Duodenal mucosa (tissue), 2 donors: ENCODE measurements around the gene FGFR2.

Experiments
- H3K27ac ChIP-seq: one replicate; pipeline ENCODE4 v1.7.0; 2013; ENCODE audit warnings: low read depth, low read length
- H3K27me3 ChIP-seq, 2 donors: one replicate each; pipeline ENCODE4 v1.7.0; 2013; ENCODE audit warnings: low read length in 2 of 2, control low read depth in 1 of 2; ENCODE audit not compliant: insufficient read depth in 2 of 2, control insufficient read depth in 1 of 2
- H3K36me3 ChIP-seq, 2 donors: one replicate each; pipeline ENCODE4 v1.7.0; 2013; ENCODE audit warnings: low read length in 2 of 2, control low read depth in 1 of 2; ENCODE audit not compliant: insufficient read depth in 2 of 2, control insufficient read depth in 1 of 2
- H3K4me1 ChIP-seq, 2 donors: one replicate each; pipeline ENCODE4 v1.7.0; 2013; ENCODE audit warnings: low read length in 2 of 2, control low read depth in 1 of 2; ENCODE audit not compliant: insufficient read depth in 2 of 2, control insufficient read depth in 1 of 2
- H3K4me3 ChIP-seq, 2 donors: one replicate each; pipeline ENCODE4 v1.7.0; 2013; ENCODE audit warnings: low read length in 2 of 2, low read depth in 1 of 2
- H3K9ac ChIP-seq, 2 donors: one replicate each; pipeline ENCODE4 v1.7.0; 2013; ENCODE audit warnings: low read length in 2 of 2, low read depth in 1 of 2
- H3K9me3 ChIP-seq, 2 donors: one replicate each; pipeline ENCODE4 v1.7.0; 2013; ENCODE audit warnings: low read length in 2 of 2, control low read depth in 1 of 2; ENCODE audit not compliant: control insufficient read depth in 1 of 2

Gene FGFR2

DNA sequence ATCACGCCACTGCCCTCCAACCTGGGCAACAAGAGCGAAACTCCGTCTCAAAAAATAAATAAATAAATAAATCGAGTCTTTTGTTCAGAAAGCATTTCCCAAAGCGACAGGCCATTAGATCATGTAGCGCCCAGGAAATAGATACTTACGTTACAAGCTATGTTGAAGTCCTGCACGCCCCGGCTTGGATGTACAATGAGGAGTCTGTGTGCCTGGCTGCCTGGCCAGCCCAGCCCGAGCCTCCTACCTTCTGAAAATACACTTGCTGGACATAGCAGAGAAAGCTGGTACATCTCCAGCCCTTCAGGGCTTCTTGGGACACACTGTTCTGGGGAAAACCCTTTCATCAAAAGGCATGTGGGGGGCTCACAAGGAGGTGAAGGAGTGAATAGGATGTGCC is 22.1 kb downstream of the FGFR2 start:
- Histone ChIP-seq H3K4me1 (no peaks in the 10 kb centered on the region), H3K27ac (no peak overlapping the region), H3K9ac (no peak overlapping the region), H3K36me3 (no peaks in the 10 kb centered on the region), H3K4me3 (no peak overlapping the region), H3K9me3 (no peaks in the 10 kb centered on the region), H3K27me3 (no peaks in the 10 kb centered on the region)

DNA sequence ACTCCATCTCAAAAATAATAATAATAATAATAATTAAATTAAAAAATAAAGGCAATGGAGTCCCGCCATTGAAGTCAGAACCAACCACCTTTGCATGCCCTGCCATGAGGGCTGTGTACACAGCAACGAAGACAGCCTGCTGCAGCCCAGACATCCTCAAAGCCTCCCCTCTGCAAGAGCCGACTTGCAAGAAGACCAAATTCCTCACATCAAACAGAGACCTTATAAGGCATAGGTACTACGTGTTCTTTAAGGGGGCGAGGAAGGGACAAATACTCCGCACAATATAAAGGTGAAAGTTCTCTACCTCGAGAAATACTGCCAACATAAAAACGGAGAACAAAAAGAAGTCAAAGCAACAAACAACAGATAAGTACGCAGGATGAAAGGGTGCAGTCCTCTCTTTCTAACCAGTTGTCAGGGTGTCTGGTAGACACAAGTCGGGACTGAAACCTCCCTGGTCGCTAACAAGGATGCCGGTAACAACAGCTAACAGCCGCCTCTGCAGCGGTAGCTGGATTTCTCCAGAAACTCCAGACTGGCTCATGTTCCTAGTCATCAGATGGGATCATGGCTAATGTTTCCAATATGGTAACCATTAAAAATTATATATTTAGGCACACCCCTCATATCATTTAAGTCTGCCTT is 23.6 kb downstream of the FGFR2 start:
- H3K4me3 ChIP-seq: no peak overlapping the region
- no peaks in the 10 kb centered on the region for H3K36me3 ChIP-seq
- H3K9me3 ChIP-seq: no peaks in the 10 kb centered on the region
- H3K9ac ChIP-seq: no peak overlapping the region
- no peak overlapping the region for H3K27ac ChIP-seq
- H3K27me3 ChIP-seq: no peaks in the 10 kb centered on the region
- no peaks in the 10 kb centered on the region for H3K4me1 ChIP-seq

DNA sequence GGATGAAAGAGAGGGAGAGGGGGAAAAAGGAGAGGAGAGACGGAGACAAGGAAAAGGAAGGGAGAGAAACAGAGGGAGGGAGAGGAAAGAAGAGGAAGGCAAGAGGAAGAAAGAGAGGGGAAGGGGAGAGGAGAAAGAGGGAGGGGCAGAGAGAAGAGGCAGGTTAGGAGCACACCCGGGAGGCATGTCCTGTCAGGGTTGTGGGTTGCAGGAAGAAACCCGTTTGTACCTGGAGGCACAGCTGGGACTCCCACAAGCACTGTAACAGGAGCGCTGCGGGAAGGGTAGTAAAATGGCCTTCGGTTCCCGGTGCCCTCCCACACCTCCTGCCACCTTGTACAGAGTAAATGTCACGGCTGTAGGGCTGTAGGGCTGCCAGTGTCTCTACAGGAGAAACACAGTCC is 24.7 kb downstream of the FGFR2 start:
- Histone ChIP-seq H3K9ac (no peak overlapping the region), H3K36me3 (no peaks in the 10 kb centered on the region), H3K4me1 (no peaks in the 10 kb centered on the region), H3K27ac (no peak overlapping the region), H3K9me3 (no peaks in the 10 kb centered on the region), H3K27me3 (no peaks in the 10 kb centered on the region), H3K4me3 (no peak overlapping the region)

DNA sequence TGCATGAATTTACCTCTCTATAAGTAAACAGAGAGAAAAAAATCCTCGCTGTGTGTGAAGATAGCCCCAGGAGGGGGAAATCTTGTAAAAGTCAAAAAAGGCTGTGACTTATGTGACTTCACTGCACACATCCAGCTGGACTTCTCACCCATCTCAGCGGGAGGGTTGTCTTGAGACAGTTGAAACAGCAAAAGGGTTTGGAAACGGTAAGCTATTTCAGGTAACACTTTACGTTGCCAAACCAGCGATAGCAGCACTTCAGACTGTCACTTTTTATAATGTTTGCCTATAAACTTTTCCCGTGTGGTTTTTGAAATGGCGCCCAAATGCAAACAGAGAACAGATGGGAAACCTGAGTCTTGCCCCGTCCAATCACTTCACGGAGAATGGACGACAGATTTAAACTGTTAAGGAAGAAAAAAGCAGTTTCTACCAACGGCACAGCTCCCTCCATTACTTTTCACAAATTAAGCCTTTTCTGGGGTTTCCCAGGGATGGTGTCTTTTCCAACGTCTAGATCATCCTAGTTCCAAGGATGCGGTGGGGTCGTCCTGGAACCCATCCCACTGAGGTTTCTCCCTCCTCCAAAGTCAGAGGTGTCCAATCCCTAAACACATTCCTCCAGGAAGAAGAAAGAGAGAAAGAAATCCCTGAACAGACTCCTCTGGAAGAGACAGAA is 25.2 kb downstream of the FGFR2 start:
- H3K36me3 ChIP-seq: no peaks in the 10 kb centered on the region
- H3K4me3 ChIP-seq: no peak overlapping the region
- no peaks in the 10 kb centered on the region for H3K9me3 ChIP-seq
- no peak overlapping the region for H3K27ac ChIP-seq
- H3K4me1 ChIP-seq: no peaks in the 10 kb centered on the region
- H3K27me3 ChIP-seq: no peaks in the 10 kb centered on the region
- no peak overlapping the region for H3K9ac ChIP-seq

DNA sequence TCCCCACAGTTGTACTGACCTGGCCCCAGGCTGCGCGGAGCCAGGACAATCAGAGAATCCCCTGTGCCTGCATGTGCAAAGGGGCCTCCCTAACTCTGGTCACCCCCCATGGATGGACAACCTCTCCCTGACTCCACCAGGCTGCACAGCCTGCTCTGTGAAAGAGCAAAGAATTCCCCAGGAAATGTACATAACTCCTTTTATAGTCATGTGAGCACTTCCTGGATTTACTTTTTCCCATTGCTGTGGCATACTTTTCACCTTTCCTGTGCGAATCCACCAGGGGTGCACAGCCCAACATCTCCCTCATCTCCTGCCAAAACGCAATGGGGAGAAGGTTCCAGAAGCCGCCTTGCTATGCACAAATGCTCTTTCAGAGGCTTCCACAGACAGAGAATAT is 27.9 kb downstream of the FGFR2 start:
- Histone ChIP-seq H3K27ac (no peak overlapping the region), H3K4me1 (no peaks in the 10 kb centered on the region)

DNA sequence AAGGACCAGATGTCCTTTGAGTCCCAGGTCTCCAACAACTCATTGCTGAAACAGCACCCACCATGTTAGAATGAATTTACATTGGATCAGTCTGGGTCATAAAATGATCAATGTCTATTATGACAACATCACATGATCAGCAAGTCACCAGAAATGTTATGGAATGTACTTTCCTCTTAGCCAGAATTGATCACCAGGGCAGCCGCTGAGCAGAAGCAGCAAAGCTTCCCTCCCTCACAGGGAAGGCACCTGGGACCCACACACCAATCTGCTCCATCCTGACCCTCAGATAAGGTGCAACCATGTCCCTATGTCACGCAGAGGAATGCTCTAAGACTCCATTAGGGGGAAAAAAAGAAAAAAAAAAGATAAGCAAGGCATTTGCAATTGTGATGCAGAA is 30.0 kb downstream of the FGFR2 start:
- H3K4me3 ChIP-seq: no peak overlapping the region
- H3K27me3 ChIP-seq: no peaks in the 10 kb centered on the region
- no peak overlapping the region for H3K27ac ChIP-seq
- H3K4me1 ChIP-seq: no peaks in the 10 kb centered on the region
- no peak overlapping the region for H3K9ac ChIP-seq
- H3K9me3 ChIP-seq: no peaks in the 10 kb centered on the region
- H3K36me3 ChIP-seq: no peaks in the 10 kb centered on the region

More for the DNA sequence above, 27.9 kb downstream of the FGFR2 start:
- Histone ChIP-seq H3K9me3 (no peaks in the 10 kb centered on the region), H3K27me3 (no peaks in the 10 kb centered on the region), H3K36me3 (no peaks in the 10 kb centered on the region), H3K4me3 (no peak overlapping the region), H3K9ac (no peak overlapping the region)

DNA sequence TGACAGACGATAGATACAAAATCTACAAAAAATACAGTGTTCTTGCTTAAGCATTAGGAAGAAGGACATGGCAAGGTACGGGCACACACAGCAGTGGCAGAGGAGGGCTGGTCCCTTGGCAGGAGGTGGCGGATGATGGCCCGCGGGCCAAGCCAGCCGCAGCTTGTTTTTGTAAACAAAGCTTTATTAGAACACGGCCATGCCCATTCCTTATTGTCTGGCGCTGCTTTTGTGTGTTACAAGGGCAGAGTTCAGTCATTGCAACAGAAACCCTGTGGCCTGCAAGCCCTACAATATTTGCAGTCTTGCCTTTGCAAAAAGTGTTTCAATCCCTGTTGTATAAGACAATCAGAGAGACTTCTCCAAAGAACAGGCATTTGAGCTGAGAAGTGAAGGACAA is 30.7 kb downstream of the FGFR2 start:
- Histone ChIP-seq H3K4me1 (no peaks in the 10 kb centered on the region), H3K36me3 (no peaks in the 10 kb centered on the region), H3K9ac (no peak overlapping the region), H3K27ac (no peak overlapping the region), H3K4me3 (no peak overlapping the region), H3K9me3 (no peaks in the 10 kb centered on the region), H3K27me3 (no peaks in the 10 kb centered on the region)

DNA sequence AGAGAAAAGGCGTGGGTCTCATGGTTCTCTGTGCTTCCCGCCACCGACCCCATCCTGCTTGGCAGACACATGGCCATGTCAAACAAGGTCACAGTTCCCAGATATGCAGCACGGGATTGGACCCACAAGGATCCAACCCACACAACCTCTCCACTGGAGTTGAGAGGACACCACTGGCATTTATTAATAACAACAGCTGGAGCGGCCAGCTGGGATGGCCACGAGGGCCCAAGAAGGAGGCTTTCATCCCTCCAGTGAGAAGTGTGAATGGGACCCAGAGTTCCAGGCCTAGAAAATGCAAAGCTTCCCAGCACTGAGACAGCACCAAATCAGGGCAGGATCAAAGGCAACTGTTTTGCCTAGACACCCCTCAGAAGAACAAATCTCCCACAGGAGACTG is 31.5 kb downstream of the FGFR2 start:
- Histone ChIP-seq H3K9ac (no peak overlapping the region), H3K36me3 (no peaks in the 10 kb centered on the region), H3K27ac (no peak overlapping the region), H3K4me1 (no peaks in the 10 kb centered on the region), H3K4me3 (no peak overlapping the region), H3K27me3 (no peaks in the 10 kb centered on the region), H3K9me3 (no peaks in the 10 kb centered on the region)

DNA sequence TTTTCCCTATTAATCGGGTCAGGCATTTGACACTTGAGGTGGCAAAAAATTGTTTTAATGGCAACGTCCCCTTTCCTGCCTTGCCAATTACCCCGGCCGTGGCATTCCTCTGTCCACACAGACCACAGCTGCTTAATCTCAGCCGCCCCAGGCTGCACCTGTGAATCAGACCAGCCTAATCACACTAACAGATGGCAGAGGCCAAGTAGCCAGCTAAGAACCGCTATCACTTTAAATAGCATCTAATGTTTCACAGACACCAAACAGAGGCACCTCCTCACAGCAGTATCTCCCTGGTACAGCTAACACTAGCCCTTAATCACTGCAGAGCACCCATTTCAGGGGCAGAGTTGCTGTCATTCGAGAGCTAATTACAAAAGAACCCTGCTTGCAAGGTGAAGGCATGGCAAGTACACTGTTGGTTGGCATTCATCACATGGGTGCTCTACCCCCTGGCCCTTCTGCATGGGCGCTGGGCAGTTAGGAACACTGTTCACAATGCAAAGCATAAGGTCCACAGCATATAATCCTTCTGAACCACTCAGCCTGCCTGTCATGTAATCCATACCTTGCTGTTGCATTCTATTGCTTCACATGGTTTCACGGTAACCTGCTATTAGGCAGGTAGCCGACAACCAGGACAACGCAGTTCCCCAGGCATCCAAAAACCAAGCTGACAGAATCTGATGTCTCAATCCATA is 38.8 kb downstream of the FGFR2 start:
- no peak overlapping the region for H3K27ac ChIP-seq
- H3K4me1 ChIP-seq: peaks cover 0 to 6% of the 10 kb centered on the region in 2 donors

DNA sequence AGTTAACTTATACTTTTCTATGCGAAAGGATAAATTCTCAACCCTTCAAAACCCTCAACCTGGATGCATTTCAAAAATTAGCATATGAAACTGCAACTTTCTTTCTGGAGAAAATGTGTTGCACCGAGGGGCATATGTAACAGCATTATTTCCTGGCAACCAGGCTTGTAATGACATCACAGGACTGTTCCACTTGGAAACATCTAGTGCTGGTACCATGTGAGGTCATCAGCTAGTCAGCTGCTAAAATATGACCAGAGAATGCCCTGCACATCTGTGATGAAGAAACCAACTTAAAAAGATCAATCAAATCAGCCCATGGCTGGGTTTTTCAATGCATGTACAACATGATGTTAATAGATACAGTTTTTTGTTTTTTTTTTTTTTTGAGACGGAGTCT is 40.0 kb downstream of the FGFR2 start:
- H3K27me3 ChIP-seq: no peaks in the 10 kb centered on the region
- no peak overlapping the region for H3K4me3 ChIP-seq
- no peaks in the 10 kb centered on the region for H3K9me3 ChIP-seq
- no peak overlapping the region for H3K27ac ChIP-seq
- H3K9ac ChIP-seq: no peak overlapping the region
- H3K4me1 ChIP-seq: peaks cover 7 to 11% of the 10 kb centered on the region in 2 donors
- H3K36me3 ChIP-seq: no peaks in the 10 kb centered on the region

More for the DNA sequence above, 38.8 kb downstream of the FGFR2 start:
- H3K9me3 ChIP-seq: no peaks in the 10 kb centered on the region
- no peaks in the 10 kb centered on the region for H3K36me3 ChIP-seq
- H3K4me3 ChIP-seq: no peak overlapping the region
- no peak overlapping the region for H3K9ac ChIP-seq
- H3K27me3 ChIP-seq: no peaks in the 10 kb centered on the region
